ENCODE results near the gene KLK2.

Gene KLK2

DNA sequence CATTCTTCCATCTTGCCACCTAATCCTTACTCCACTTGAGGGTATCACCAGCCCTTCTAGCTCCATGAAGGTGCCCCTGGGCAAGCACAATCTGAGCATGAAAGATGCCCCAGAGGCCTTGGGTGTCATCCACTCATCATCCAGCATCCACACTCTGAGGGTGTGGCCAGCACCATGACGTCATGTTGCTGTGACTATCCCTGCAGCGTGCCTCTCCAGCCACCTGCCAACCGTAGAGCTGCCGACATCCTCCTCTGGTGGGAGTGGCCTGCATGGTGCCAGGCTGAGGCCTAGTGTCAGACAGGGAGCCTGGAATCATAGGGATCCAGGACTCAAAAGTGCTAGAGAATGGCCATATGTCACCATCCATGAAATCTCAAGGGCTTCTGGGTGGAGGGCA, 21.6 kb upstream of the KLK2 start:
- TF ChIP-seq, protein P1, sequence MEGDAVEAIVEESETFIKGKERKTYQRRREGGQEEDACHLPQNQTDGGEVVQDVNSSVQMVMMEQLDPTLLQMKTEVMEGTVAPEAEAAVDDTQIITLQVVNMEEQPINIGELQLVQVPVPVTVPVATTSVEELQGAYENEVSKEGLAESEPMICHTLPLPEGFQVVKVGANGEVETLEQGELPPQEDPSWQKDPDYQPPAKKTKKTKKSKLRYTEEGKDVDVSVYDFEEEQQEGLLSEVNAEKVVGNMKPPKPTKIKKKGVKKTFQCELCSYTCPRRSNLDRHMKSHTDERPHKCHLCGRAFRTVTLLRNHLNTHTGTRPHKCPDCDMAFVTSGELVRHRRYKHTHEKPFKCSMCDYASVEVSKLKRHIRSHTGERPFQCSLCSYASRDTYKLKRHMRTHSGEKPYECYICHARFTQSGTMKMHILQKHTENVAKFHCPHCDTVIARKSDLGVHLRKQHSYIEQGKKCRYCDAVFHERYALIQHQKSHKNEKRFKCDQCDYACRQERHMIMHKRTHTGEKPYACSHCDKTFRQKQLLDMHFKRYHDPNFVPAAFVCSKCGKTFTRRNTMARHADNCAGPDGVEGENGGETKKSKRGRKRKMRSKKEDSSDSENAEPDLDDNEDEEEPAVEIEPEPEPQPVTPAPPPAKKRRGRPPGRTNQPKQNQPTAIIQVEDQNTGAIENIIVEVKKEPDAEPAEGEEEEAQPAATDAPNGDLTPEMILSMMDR (IDR thresholded peaks at IDR 0.05; ENCODE audit: low read depth, low read length), result no peak
- no peak overlapping the region for H3K4me3 ChIP-seq (ENCODE audit: low read depth, low read length)

- TF ChIP-seq, protein P1 (IDR thresholded peaks at IDR 0.05; ENCODE audit: low read depth, low read length), result no peak
- no peak within 1 kb of the TSS for H3K4me3 ChIP-seq (ENCODE audit: low read depth, low read length)
These were observed 18.4 kb upstream of the KLK2 start, which contains the start of gene KLK3 for GRCh38 chr19:50854636-50855410. KLK3 (plus strand) TSS chr19:50854915; CDS start chr19:50854956, 41 bp downstream.

DNA sequence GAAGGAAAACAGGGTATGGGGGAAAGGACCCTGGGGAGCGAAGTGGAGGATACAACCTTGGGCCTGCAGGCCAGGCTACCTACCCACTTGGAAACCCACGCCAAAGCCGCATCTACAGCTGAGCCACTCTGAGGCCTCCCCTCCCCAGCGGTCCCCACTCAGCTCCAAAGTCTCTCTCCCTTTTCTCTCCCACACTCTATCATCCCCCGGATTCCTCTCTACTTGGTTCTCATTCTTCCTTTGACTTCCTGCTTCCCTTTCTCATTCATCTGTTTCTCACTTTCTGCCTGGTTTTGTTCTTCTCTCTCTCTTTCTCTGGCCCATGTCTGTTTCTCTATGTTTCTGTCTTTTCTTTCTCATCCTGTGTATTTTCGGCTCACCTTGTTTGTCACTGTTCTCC, 15.9 kb upstream of the KLK2 start:
- TF ChIP-seq, protein P1 (IDR thresholded peaks at IDR 0.05; ENCODE audit: low read depth, low read length), result no peak
- no peak overlapping the region for H3K4me3 ChIP-seq (ENCODE audit: low read depth, low read length)

- TF ChIP-seq, protein P1 (IDR thresholded peaks at IDR 0.05; ENCODE audit: low read depth, low read length), result no peak
- no peak overlapping the region for H3K4me3 ChIP-seq (ENCODE audit: low read depth, low read length)
These were observed 14.4 kb upstream of the KLK2 start for GRCh38 chr19:50858886-50859285.

- TF ChIP-seq, protein P1 (IDR thresholded peaks at IDR 0.05; ENCODE audit: low read depth, low read length), result no peak
- no peak overlapping the region for H3K4me3 ChIP-seq (ENCODE audit: low read depth, low read length)
These were observed 13.4 kb upstream of the KLK2 start for GRCh38 chr19:50859849-50860248.

- TF ChIP-seq, protein P1 (IDR thresholded peaks at IDR 0.05; ENCODE audit: low read depth, low read length), result no peak
These were observed 12.2 kb upstream of the KLK2 start for GRCh38 chr19:50861010-50861409.

GRCh38 chr19:50861496-50862286, 11.5 kb upstream of the KLK2 start:
- no peak overlapping the region for H3K4me3 ChIP-seq (ENCODE audit: low read depth, low read length)
- TF ChIP-seq, protein P1 (IDR thresholded peaks at IDR 0.05; ENCODE audit: low read depth, low read length), result no peak

More at GRCh38 chr19:50861010-50861409, 12.2 kb upstream of the KLK2 start:
- no peak overlapping the region for H3K4me3 ChIP-seq (ENCODE audit: low read depth, low read length)

Measured in WI38 (cell line).